ENCODE data around the gene AGO3. TPM values are rescaled to one million over a fixed set of nuclear protein-coding genes. Genes with fewer than 3 reads are reported as not detected.

The AGO3 gene
- total and polyA plus RNA-seq, 10 of the 15 experiments (the other 5 are each of a cell fraction or from before 2014, with no cell fraction given), result 3.9 to 35.2 (median 12.5) TPM

DNA sequence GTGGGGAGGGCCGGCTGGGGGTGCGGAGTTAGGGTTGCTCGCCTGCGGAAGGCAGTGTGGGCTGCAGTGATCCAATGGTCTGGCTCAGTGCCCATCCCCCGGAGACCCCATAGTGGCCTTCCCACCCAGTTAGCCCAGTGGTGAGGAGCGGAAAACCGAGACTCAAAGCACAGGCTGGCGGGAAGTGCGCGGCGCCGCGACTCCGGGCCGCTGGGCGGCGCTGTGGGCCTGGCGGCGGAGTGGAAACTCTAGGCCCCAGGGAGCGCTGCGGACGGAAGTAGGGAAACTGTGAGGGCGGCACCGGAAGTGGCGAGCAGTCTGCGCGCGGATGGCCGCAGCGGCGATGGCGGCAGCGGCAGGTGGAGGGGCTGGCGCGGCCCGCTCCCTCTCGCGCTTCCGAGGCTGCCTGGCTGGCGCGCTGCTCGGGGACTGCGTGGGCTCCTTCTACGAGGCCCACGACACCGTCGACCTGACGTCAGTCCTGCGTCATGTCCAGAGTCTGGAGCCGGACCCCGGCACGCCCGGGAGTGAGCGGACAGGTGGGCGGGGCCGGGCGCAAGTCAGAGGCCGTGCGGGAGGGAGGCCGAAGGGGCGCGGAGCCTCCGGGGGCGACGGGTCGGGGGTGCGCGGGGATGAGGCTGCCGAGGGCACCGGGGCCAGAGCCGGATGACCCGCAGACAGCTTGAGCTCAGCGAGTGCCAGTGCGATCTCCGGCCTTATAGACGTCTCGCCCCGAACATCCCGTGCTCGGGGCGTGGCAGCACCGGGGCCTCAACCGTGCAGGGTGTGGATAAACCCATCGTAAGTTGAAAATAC, 157.9 kb downstream of the AGO3 start, which contains the start of gene ADPRS (continued):
- TF ChIP-seq, protein P1, sequence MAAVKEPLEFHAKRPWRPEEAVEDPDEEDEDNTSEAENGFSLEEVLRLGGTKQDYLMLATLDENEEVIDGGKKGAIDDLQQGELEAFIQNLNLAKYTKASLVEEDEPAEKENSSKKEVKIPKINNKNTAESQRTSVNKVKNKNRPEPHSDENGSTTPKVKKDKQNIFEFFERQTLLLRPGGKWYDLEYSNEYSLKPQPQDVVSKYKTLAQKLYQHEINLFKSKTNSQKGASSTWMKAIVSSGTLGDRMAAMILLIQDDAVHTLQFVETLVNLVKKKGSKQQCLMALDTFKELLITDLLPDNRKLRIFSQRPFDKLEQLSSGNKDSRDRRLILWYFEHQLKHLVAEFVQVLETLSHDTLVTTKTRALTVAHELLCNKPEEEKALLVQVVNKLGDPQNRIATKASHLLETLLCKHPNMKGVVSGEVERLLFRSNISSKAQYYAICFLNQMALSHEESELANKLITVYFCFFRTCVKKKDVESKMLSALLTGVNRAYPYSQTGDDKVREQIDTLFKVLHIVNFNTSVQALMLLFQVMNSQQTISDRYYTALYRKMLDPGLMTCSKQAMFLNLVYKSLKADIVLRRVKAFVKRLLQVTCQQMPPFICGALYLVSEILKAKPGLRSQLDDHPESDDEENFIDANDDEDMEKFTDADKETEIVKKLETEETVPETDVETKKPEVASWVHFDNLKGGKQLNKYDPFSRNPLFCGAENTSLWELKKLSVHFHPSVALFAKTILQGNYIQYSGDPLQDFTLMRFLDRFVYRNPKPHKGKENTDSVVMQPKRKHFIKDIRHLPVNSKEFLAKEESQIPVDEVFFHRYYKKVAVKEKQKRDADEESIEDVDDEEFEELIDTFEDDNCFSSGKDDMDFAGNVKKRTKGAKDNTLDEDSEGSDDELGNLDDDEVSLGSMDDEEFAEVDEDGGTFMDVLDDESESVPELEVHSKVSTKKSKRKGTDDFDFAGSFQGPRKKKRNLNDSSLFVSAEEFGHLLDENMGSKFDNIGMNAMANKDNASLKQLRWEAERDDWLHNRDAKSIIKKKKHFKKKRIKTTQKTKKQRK (IDR thresholded peaks at IDR 0.05; ENCODE audit: low read depth, low read length), result no peak
- no peak for TF ChIP-seq HDGF (IDR thresholded peaks at IDR 0.05)
- peak; percentile 99 for TF ChIP-seq POLR2A (IDR thresholded peaks at IDR 0.05; ENCODE audit: low read depth, low read length)
- peak in 1 of 2 experiments; percentile 46; a peak in 1 of 4 replicates for TF ChIP-seq IKZF2 (IDR thresholded peaks at IDR 0.05)
- TF ChIP-seq, protein P2, sequence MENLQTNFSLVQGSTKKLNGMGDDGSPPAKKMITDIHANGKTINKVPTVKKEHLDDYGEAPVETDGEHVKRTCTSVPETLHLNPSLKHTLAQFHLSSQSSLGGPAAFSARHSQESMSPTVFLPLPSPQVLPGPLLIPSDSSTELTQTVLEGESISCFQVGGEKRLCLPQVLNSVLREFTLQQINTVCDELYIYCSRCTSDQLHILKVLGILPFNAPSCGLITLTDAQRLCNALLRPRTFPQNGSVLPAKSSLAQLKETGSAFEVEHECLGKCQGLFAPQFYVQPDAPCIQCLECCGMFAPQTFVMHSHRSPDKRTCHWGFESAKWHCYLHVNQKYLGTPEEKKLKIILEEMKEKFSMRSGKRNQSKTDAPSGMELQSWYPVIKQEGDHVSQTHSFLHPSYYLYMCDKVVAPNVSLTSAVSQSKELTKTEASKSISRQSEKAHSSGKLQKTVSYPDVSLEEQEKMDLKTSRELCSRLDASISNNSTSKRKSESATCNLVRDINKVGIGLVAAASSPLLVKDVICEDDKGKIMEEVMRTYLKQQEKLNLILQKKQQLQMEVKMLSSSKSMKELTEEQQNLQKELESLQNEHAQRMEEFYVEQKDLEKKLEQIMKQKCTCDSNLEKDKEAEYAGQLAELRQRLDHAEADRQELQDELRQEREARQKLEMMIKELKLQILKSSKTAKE (IDR thresholded peaks at IDR 0.05; ENCODE audit: low read depth, poor library complexity, severe bottlenecking), result no peak
- 0 out of 2 replicates have a peak, but pooled peaks have one; percentile 16 for TF ChIP-seq RCOR1 (conservative IDR thresholded peaks at IDR 0.05; ENCODE audit: low read depth, low read length)
- no peak for TF ChIP-seq CEBPB (IDR thresholded peaks at IDR 0.05; ENCODE audit: borderline replicate concordance in 1 of 2, low read depth in 2 of 2, low read length in 2 of 2)
- TF ChIP-seq TCF3 (IDR thresholded peaks at IDR 0.05; ENCODE audit: borderline replicate concordance, insufficient read depth, low read depth, low read length), result peak; percentile 77
- TF ChIP-seq CHD2 (IDR thresholded peaks at IDR 0.05; ENCODE audit: borderline replicate concordance, low read depth, low read length), result 0 out of 2 replicates have a peak, but pooled peaks have one; percentile 60
- TF ChIP-seq, protein P3, sequence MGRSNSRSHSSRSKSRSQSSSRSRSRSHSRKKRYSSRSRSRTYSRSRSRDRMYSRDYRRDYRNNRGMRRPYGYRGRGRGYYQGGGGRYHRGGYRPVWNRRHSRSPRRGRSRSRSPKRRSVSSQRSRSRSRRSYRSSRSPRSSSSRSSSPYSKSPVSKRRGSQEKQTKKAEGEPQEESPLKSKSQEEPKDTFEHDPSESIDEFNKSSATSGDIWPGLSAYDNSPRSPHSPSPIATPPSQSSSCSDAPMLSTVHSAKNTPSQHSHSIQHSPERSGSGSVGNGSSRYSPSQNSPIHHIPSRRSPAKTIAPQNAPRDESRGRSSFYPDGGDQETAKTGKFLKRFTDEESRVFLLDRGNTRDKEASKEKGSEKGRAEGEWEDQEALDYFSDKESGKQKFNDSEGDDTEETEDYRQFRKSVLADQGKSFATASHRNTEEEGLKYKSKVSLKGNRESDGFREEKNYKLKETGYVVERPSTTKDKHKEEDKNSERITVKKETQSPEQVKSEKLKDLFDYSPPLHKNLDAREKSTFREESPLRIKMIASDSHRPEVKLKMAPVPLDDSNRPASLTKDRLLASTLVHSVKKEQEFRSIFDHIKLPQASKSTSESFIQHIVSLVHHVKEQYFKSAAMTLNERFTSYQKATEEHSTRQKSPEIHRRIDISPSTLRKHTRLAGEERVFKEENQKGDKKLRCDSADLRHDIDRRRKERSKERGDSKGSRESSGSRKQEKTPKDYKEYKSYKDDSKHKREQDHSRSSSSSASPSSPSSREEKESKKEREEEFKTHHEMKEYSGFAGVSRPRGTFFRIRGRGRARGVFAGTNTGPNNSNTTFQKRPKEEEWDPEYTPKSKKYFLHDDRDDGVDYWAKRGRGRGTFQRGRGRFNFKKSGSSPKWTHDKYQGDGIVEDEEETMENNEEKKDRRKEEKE (IDR thresholded peaks at IDR 0.05), result no peak
- TF ChIP-seq EGR1 (IDR thresholded peaks at IDR 0.05; ENCODE audit: borderline replicate concordance in 1 of 2, low read depth in 2 of 2, low read length in 2 of 2), result peak in 1 of 2 experiments; percentile 96; a peak in 2 of 3 replicates
- TF ChIP-seq RFX5 (IDR thresholded peaks at IDR 0.05; ENCODE audit: low read depth, low read length), result no peak
- no peak for TF ChIP-seq NFXL1 (IDR thresholded peaks at IDR 0.05; ENCODE audit: borderline replicate concordance)
- no peak for TF ChIP-seq YBX1 (IDR thresholded peaks at IDR 0.05)
- TF ChIP-seq BHLHE40 (IDR thresholded peaks at IDR 0.05; ENCODE audit: borderline replicate concordance in 1 of 2, low read depth in 2 of 2, low read length in 1 of 2), result peak; percentile 40 to 83; a peak in 3 of 4 replicates
- TF ChIP-seq EED (IDR thresholded peaks at IDR 0.05; ENCODE audit: low read depth), result peak; percentile 71
- TF ChIP-seq IKZF1 (conservative IDR thresholded peaks at IDR 0.05), result peak; percentile 95
- TF ChIP-seq DPF2 (IDR thresholded peaks at IDR 0.05), result peak; percentile 74
